Mammary epithelial cell (primary cell): Measurements from ENCODE around the gene SKIC2.

Source experiments
- CTCF ChIP-seq, 2 donors: IDR thresholded peaks in 1 of 2; conservative IDR thresholded peaks in 1 of 2; 2 replicates each; pipeline ENCODE4 v1.5.1; 2011 to 2012; ENCODE audit warnings: inconsistent platforms in 2 of 2, low read length in 2 of 2, mild to moderate bottlenecking in 2 of 2, control low read depth in 1 of 2, low read depth in 1 of 2; ENCODE audit not compliant: insufficient read depth in 1 of 2; ENCODE audit errors: extremely low read depth in 1 of 2
- EZH2 ChIP-seq: IDR thresholded peaks from 2 replicates; pipeline ENCODE4 v1.6.1; 2012; ENCODE audit warnings: low read length, inconsistent platforms, borderline replicate concordance

- TF ChIP-seq CTCF (conservative IDR thresholded peaks at IDR 0.05 in 1 of 2, IDR thresholded peaks at IDR 0.05 in 1 of 2; ENCODE audit: extremely low read depth in 1 of 2, insufficient read depth in 1 of 2, low read depth in 1 of 2, low read length in 2 of 2) = no peak
- no peak for TF ChIP-seq EZH2
These were observed 30.4 kb upstream of the SKIC2 start for GRCh38 chr6:31928672-31928939.
